ENCODE data around the gene DVL1.

Gene DVL1

GRCh38 chr1:1340185-1340584, 9.0 kb downstream of the DVL1 start:
- no peak for DNase-seq

GRCh38 chr1:1338278-1338677, 10.9 kb downstream of the DVL1 start:
- DNase-seq = no peak

- DNase-seq = no peak
Measured at GRCh38 chr1:1337793-1338147, 11.4 kb downstream of the DVL1 start.

- no peak for DNase-seq
Measured at GRCh38 chr1:1336931-1337792, 12.1 kb downstream of the DVL1 start.

GRCh38 chr1:1336446-1336845, 12.8 kb downstream of the DVL1 start:
- DNase-seq = no peak

GRCh38 chr1:1335792-1336248, 13.4 kb downstream of the DVL1 start:
- DNase-seq = no peak

- no peak for DNase-seq
Measured at GRCh38 chr1:1335283-1335682, 13.9 kb downstream of the DVL1 start.

- DNase-seq = no peak
Measured at GRCh38 chr1:1334835-1335234, 14.4 kb downstream of the DVL1 start.

- no peak for DNase-seq
Measured at GRCh38 chr1:1333551-1334241, 15.5 kb downstream of the DVL1 start.

- no peak for DNase-seq
Measured at GRCh38 chr1:1332774-1333480, 16.3 kb downstream of the DVL1 start.

GRCh38 chr1:1332031-1332755, 17.0 kb downstream of the DVL1 start:
- DNase-seq = no peak

- DNase-seq = no peak
Measured at GRCh38 chr1:1331068-1331965, 17.9 kb downstream of the DVL1 start, which contains the start of gene TAS1R3. Gene TAS1R3 (plus strand): TSS chr1:1331280. CDS start chr1:1331346, 66 bp downstream.

- no peak for DNase-seq
Measured at GRCh38 chr1:1330366-1331067, 18.7 kb downstream of the DVL1 start.

- no peak for DNase-seq
Measured at GRCh38 chr1:1329304-1330210, 19.7 kb downstream of the DVL1 start.

GRCh38 chr1:1328254-1328653, 21.0 kb downstream of the DVL1 start:
- no peak for DNase-seq

GRCh38 chr1:1327291-1327690, 21.9 kb downstream of the DVL1 start:
- DNase-seq = no peak

- no peak for DNase-seq
Measured at GRCh38 chr1:1326075-1326605, 23.1 kb downstream of the DVL1 start.

GRCh38 chr1:1325288-1326074, 23.7 kb downstream of the DVL1 start:
- DNase-seq = no peak
